Fibroblast of the aortic adventitia (primary cell): ENCODE measurements around the gene ANKFN1. TPM values are rescaled to one million over a fixed set of nuclear protein-coding genes. Genes with fewer than 3 reads are reported as not detected.

Source experiments
- DNase-seq: peaks from one replicate; pipeline ENCODE4 v3.0.0-alpha.2; 2010; ENCODE audit warnings: low read depth
- H3K4me3 ChIP-seq: 2 replicates; pipeline ENCODE4 v1.5.1; 2011; ENCODE audit warnings: low read depth, mild to moderate bottlenecking, control low read depth, low read length, moderate library complexity
- total RNA-seq: library from RNA; depleted of rRNA; stranded (reverse); fragments of >200 nt; gene quantifications from 2 replicates; pipeline ENCODE4 v1.2.3, GENCODE V29; 2012; ENCODE audit warnings: low replicate concordance
- TF ChIP-seq, protein P1 (sequence below): IDR thresholded peaks from 2 replicates; pipeline ENCODE4 v1.5.1; 2011; ENCODE audit warnings: mild to moderate bottlenecking, low read length, control low read depth, inconsistent platforms; ENCODE audit not compliant: insufficient read depth

Gene ANKFN1
- total RNA-seq, 1 donor: not detected

DNA sequence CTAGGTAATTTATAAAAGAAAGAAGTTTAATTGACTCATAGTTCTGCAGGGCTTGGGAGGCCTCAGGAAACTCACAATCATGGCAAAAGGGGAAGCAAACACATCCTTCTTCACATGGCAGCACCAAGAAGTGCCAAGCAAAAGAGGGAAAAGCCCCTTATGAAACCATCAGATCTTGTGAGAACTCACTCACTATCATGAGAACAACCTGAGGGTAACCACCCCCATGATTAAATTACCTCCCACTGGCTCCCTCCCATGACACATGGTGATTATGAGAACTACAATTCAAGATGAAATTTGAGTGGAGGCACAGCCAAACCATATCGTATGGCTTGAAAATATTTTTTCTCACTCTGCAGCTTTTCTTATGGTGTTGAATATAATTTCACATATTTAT is 151.7 kb downstream of the ANKFN1 start:
- no peak for DNase-seq
- no peak overlapping the region for H3K4me3 ChIP-seq
- TF ChIP-seq, protein P1, sequence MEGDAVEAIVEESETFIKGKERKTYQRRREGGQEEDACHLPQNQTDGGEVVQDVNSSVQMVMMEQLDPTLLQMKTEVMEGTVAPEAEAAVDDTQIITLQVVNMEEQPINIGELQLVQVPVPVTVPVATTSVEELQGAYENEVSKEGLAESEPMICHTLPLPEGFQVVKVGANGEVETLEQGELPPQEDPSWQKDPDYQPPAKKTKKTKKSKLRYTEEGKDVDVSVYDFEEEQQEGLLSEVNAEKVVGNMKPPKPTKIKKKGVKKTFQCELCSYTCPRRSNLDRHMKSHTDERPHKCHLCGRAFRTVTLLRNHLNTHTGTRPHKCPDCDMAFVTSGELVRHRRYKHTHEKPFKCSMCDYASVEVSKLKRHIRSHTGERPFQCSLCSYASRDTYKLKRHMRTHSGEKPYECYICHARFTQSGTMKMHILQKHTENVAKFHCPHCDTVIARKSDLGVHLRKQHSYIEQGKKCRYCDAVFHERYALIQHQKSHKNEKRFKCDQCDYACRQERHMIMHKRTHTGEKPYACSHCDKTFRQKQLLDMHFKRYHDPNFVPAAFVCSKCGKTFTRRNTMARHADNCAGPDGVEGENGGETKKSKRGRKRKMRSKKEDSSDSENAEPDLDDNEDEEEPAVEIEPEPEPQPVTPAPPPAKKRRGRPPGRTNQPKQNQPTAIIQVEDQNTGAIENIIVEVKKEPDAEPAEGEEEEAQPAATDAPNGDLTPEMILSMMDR: no peak

DNA sequence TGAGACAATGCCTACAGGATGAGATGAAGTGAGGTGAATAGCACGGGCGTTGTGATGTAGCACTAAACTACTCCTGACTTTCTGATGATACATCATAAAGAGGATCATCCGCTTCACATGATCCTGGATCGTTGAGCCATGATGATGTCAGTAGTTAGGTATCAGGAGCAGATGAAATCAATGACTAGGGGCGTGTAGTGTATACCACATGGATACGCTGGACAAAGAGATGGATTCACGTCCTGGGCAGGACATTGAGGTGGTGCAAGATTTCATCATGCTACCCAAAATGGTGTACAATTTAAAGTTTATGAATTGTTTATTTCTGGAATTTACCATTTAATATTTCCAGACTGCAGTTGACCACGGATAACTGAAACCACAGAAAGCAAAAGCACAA is 156.6 kb downstream of the ANKFN1 start:
- H3K4me3 ChIP-seq: no peak overlapping the region
- DNase-seq: no peak
- TF ChIP-seq, protein P1: no peak

DNA sequence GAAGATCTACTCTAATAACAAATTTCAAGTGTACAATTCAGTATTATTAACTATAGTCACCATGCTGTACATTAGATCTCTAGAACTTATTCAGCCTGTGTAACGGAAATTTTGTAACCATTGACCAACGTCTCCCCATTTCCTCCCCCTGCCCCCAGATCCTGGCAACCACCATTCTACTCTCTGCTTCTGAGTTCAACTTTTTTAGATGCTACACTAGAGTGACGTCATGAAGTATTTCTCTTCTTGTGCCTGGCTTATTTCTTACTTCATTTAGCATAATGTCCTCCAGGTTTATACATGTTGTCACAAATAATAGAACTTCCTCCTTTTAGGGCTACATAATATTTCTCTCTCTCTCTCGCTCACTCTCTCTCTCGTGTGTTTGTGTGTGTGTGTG is 157.5 kb downstream of the ANKFN1 start:
- TF ChIP-seq, protein P1: no peak
- no peak for DNase-seq
- H3K4me3 ChIP-seq: no peak overlapping the region

DNA sequence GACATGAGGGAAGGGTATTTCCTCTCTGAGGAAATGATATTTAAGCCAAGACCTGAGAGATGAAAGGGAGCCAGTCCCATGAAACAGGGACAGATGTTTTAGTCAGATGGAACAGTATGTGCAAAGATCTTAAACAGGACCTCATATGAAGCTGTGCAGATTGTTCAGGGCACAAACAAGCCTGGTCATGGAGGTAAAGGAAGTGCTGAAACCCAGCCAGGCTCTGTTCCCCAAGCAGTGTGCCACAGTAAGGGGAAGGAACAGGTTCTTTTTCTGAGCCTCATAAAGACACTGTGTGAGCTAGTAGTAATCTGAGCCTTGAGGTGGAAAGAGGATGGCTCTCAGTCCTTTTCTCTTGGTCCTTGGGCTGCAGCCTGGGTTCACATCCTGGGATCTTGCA is 159.9 kb downstream of the ANKFN1 start:
- no peak overlapping the region for H3K4me3 ChIP-seq
- TF ChIP-seq, protein P1: no peak

DNA sequence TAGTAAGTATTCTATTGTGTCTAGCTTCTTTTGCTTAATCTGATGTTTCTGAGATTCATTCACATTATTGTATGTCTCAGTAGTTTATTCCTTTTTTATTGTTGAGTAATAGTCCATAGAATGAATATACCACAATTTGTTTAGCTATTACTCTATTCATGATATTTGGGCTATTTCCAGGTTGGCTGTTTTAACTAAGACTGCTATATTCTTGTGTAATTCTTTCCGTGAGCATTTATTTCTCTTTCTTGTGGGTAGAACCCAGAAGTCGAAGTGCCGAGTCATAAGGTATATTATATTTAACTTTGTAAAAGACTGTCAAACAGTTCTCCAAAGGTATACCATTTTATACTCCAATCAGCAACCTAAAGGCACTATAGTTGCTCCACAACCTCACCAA is 160.8 kb downstream of the ANKFN1 start:
- H3K4me3 ChIP-seq: no peak overlapping the region
- TF ChIP-seq, protein P1: no peak
- peak; percentile 8 for DNase-seq

More for the DNA sequence above, 159.9 kb downstream of the ANKFN1 start:
- DNase-seq: peak; percentile 10

DNA sequence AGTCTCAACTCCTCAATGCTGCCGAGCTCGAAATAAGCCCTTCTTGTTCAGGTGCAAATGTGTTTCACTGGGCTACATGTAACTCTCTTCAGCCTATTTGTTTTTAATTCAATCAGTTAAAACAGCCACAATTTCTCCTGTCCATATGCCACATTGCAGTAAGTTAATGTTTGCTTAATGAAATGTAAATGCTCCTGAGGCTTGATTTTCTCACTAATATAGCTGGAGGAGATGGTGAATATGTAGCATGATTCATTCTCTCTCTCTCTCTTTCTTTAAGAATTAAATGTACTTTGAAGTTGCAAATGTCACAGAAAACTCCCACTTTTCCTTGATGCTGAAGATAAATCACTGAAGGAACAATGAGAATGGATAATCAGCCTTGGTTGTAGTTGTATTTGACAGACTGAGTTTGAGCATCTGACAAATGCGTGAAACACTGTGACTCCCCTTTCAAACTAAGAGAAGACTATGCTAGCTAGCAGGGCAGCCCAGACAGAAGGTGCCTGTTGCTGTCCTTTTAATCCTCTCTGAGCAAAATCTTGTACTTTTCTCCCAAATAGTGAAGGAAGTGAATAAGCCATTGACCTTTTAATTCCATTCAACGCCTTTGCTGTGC is 161.8 kb downstream of the ANKFN1 start:
- no peak overlapping the region for H3K4me3 ChIP-seq
- DNase-seq: no peak
- TF ChIP-seq, protein P1: no peak

DNA sequence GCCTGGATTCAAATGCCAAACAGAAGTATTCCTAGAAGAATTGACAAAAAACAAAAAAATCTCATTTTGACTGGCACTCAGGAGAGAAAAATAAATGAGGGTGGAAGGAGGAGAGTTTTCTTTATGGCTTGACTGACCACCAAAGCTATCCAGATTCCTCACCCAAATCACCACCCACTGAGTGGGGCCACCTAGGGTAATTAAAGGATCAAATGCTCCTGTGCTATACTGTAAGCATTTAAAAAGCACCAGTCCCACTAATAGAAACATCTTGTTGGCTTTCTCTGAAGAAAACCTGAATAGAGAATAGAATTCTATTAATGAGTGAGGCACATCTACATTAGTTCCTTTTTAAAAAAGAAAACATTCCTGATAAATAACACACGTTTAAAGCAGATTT is 163.3 kb downstream of the ANKFN1 start:
- H3K4me3 ChIP-seq: no peak overlapping the region
- TF ChIP-seq, protein P1: no peak
- no peak for DNase-seq
